Measurements from ENCODE around the gene TENM4. TPM values are rescaled to one million over a fixed set of nuclear protein-coding genes. Genes with fewer than 3 reads are reported as not detected.
"Not testable (repeated sequence)": the region's sequence is repeated elsewhere in the genome, so short reads cannot be mapped to it uniquely, and the experiment has no call there.

TENM4 gene
- total RNA-seq, 1 donor from 2014 or later: not detected

- no peak for DNase-seq (ENCODE audit: low read depth in 2 of 2)
These were observed 818.2 kb downstream of the TENM4 start for GRCh38 chr11:78622666-78623065.

- DNase-seq (ENCODE audit: low read depth in 2 of 2): no peak
These were observed 820.7 kb downstream of the TENM4 start for GRCh38 chr11:78620159-78620558.

GRCh38 chr11:78615724-78616123, 825.1 kb downstream of the TENM4 start:
- no peak for DNase-seq (ENCODE audit: low read depth in 2 of 2)

GRCh38 chr11:78613378-78613813, 827.4 kb downstream of the TENM4 start:
- no peak for DNase-seq (ENCODE audit: low read depth in 2 of 2)

- no peak for DNase-seq (ENCODE audit: low read depth in 2 of 2)
These were observed 828.0 kb downstream of the TENM4 start for GRCh38 chr11:78612721-78613377.

GRCh38 chr11:78609321-78609720, 831.5 kb downstream of the TENM4 start:
- DNase-seq (ENCODE audit: low read depth in 2 of 2): not testable (repeated sequence)

GRCh38 chr11:78607696-78608095, 833.1 kb downstream of the TENM4 start:
- DNase-seq (ENCODE audit: low read depth in 2 of 2): no peak

GRCh38 chr11:78606667-78607066, 834.2 kb downstream of the TENM4 start:
- DNase-seq (ENCODE audit: low read depth in 2 of 2): no peak

GRCh38 chr11:78605296-78605695, 835.5 kb downstream of the TENM4 start:
- no peak for DNase-seq (ENCODE audit: low read depth in 2 of 2)

GRCh38 chr11:78603792-78604191, 837.0 kb downstream of the TENM4 start:
- no peak for DNase-seq (ENCODE audit: low read depth in 2 of 2)

Data from lung microvascular endothelial cell (primary cell).